ENCODE data around the gene AARSD1.

DNA sequence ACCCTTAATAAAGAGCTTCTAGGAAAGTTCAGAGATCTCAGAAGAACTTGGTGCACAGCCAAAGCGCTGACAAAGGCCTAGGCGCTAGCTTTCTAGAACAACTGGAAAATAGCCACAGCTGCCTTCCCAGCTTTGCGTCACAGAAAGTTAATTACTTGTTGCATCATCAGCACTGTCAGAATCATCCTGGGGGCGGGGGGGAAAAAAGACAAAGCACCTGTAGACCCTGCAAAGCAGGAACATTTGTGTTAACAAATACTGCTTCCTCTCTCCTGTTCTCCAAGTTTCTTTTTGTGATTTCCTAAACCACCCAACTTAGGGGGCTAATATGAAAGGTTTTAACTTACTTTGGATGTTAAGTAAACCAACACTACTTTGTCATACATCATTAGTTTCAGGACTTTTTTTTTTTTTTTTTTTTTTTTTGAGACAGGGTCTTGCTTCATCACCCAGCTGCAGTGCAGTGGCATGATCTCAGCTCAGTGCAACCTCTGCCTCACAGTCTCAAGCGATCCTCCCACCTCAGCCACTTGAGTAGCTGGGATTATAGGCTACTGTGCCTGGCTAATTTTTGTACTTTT lies 4.8 kb upstream of the AARSD1 start:
- TF ChIP-seq, protein P1, sequence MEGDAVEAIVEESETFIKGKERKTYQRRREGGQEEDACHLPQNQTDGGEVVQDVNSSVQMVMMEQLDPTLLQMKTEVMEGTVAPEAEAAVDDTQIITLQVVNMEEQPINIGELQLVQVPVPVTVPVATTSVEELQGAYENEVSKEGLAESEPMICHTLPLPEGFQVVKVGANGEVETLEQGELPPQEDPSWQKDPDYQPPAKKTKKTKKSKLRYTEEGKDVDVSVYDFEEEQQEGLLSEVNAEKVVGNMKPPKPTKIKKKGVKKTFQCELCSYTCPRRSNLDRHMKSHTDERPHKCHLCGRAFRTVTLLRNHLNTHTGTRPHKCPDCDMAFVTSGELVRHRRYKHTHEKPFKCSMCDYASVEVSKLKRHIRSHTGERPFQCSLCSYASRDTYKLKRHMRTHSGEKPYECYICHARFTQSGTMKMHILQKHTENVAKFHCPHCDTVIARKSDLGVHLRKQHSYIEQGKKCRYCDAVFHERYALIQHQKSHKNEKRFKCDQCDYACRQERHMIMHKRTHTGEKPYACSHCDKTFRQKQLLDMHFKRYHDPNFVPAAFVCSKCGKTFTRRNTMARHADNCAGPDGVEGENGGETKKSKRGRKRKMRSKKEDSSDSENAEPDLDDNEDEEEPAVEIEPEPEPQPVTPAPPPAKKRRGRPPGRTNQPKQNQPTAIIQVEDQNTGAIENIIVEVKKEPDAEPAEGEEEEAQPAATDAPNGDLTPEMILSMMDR (IDR thresholded peaks at IDR 0.05; ENCODE audit: low read depth, low read length), result no peak
- TF ChIP-seq EZH2phosphoT487 (IDR thresholded peaks at IDR 0.05; ENCODE audit: low read depth), result no peak
